GM12878 (cell line): Measurements from ENCODE around the gene XRN2. TPM values are rescaled to one million over a fixed set of nuclear protein-coding genes. Genes with fewer than 3 reads are reported as not detected.

Source experiments
- ATAC-seq: fragments of 200-7000 bp; cut with Tn5 transposase; 3 replicates; pipeline ENCODE4 v1.9.1; 2020; ENCODE audit warnings: mild to moderate bottlenecking, moderate library complexity
- BruUV-seq: library from RNA; stranded (reverse); fragments of 400-500 nt; replicated peaks from 2 replicates; lab custom pipeline; 2021; lab: Mats Ljungman, UMichigan
- CTCF ChIA-PET: fragments of 300-600 bp; sonication (Branson Sonifier 250); formaldehyde crosslinking; extraction: SDS; loops from one replicate; lab custom pipeline; 2021; ENCODE audit warnings: inconsistent platforms; lab: Yijun Ruan, JAX
- POLR2A ChIA-PET: fragments of 350-600 bp; formaldehyde crosslinking; extraction: SDS; loops from one replicate; lab custom pipeline; 2021; ENCODE audit warnings: inconsistent platforms; lab: Charles Lee
- RAD21 ChIA-PET: fragments of 300-600 bp; sonication (Branson Sonifier 250); formaldehyde crosslinking; loops from one replicate; lab custom pipeline; 2023; ENCODE audit warnings: antibody characterized with exemption; ENCODE audit not compliant: unreplicated experiment; lab: Charles Lee
- SMC1A ChIA-PET: fragments of 300-600 bp; sonication (Branson Sonifier 250); formaldehyde crosslinking; loops from one replicate; lab custom pipeline; 2023; ENCODE audit not compliant: unreplicated experiment, uncharacterized antibody; lab: Charles Lee
- DNase-seq: peaks from one replicate; pipeline ENCODE4 v3.0.0-alpha.2; 2011; ENCODE audit warnings: low read depth, low spot score
- FAIRE-seq: peaks from 3 replicates; lab custom pipeline; 2011; peaks lifted over from hg19 to GRCh38; lab: Jason Lieb, UNC
- H2AFZ ChIP-seq: 2 replicates; pipeline ENCODE4 v1.6.0; 2011; ENCODE audit warnings: low read depth, low read length, control low read depth; ENCODE audit not compliant: control insufficient read depth
- H3K27ac ChIP-seq: 2 replicates; pipeline ENCODE4 v1.5.1; 2011; ENCODE audit warnings: control low read depth; ENCODE audit not compliant: control insufficient read depth, insufficient read depth
- H3K27me3 ChIP-seq, 2 experiments: replicated peaks in 1 of 2; 2 replicates each; pipeline versions ENCODE4 v1.6.0 to v1.6.1; 2011; ENCODE audit warnings: low read length in 1 of 2; ENCODE audit not compliant: control insufficient read depth in 2 of 2, insufficient read depth in 2 of 2
- H3K36me3 ChIP-seq, 2 experiments: 2 replicates each; pipeline ENCODE4 v1.5.1; 2011; ENCODE audit warnings: low read length in 1 of 2; ENCODE audit not compliant: control insufficient read depth in 2 of 2, insufficient read depth in 2 of 2
- H3K4me1 ChIP-seq: 2 replicates; pipeline ENCODE4 v1.6.1; 2011; ENCODE audit warnings: mild to moderate bottlenecking, low read length, moderate library complexity, mixed read lengths; ENCODE audit not compliant: control insufficient read depth, insufficient read depth
- H3K4me2 ChIP-seq: 2 replicates; pipeline ENCODE4 v1.6.0; 2011; ENCODE audit warnings: control low read depth; ENCODE audit not compliant: control insufficient read depth, insufficient read depth
- H3K4me3 ChIP-seq: fragments of 200-600 bp; sonication (generic); 2 replicates; pipeline ENCODE4 v1.5.1; 2016
- H3K79me2 ChIP-seq: 2 replicates; pipeline ENCODE4 v1.6.0; 2011; ENCODE audit warnings: low read length; ENCODE audit not compliant: control insufficient read depth, insufficient read depth
- H3K9ac ChIP-seq: 2 replicates; pipeline ENCODE4 v1.8.0; 2011; ENCODE audit warnings: low read length, control low read depth, mixed read lengths; ENCODE audit not compliant: control insufficient read depth, insufficient read depth
- H3K9me3 ChIP-seq: replicated peaks from 3 replicates; pipeline ENCODE4 v1.5.1; 2011; ENCODE audit warnings: mild to moderate bottlenecking, low read length; ENCODE audit not compliant: control insufficient read depth, insufficient read depth
- H4K20me1 ChIP-seq: 2 replicates; pipeline ENCODE4 v1.6.0; 2011; ENCODE audit not compliant: control insufficient read depth, insufficient read depth
- CBX3 ChIP-seq: fragments of 200-600 bp; sonication (generic); IDR thresholded peaks from 2 replicates; pipeline ENCODE4 v1.6.1; 2016; ENCODE audit warnings: low read depth, borderline replicate concordance
- HDAC2 ChIP-seq: fragments of 200-600 bp; sonication (generic); IDR thresholded peaks from 2 replicates; pipeline ENCODE4 v1.6.1; 2017
- HDAC6 ChIP-seq: fragments of 200-600 bp; sonication (generic); IDR thresholded peaks from one replicate; pipeline ENCODE4 v1.8.0; 2017; ENCODE audit warnings: antibody characterized with exemption; ENCODE audit not compliant: unreplicated experiment
- HDGF ChIP-seq: fragments of 450-650 bp; IDR thresholded peaks from 2 replicates; pipeline ENCODE4 v1.6.1; 2016; ENCODE audit warnings: antibody characterized with exemption
- IKZF1 ChIP-seq: fragments of 450-650 bp; conservative IDR thresholded peaks from 2 replicates; pipeline ENCODE4 v1.6.1; 2017; ENCODE audit warnings: antibody characterized with exemption, mild to moderate bottlenecking
- IKZF2 ChIP-seq, 2 experiments: fragments of 450-650 bp; IDR thresholded peaks; 2 replicates each; pipeline ENCODE4 v1.6.1; 2017; ENCODE audit warnings: mild to moderate bottlenecking in 2 of 2, moderate library complexity in 2 of 2
- IRF4 ChIP-seq: IDR thresholded peaks from 2 replicates; pipeline ENCODE4 v1.6.1; 2011; ENCODE audit warnings: low read depth, low read length
- NBN ChIP-seq: fragments of 450-650 bp; IDR thresholded peaks from 2 replicates; pipeline ENCODE4 v1.6.1; 2016
- NR2C2 ChIP-seq: IDR thresholded peaks from 2 replicates; pipeline ENCODE4 v1.6.1; 2011; ENCODE audit warnings: borderline replicate concordance, low read depth; ENCODE audit not compliant: control insufficient read depth, insufficient read length
- SPI1 ChIP-seq: IDR thresholded peaks from 2 replicates; pipeline ENCODE4 v1.6.1; 2011; ENCODE audit warnings: low read depth, mild to moderate bottlenecking, low read length, moderate library complexity, borderline replicate concordance; ENCODE audit not compliant: insufficient read depth
- SREBF1 ChIP-seq: IDR thresholded peaks from 2 replicates; pipeline ENCODE4 v1.6.1; 2012; ENCODE audit warnings: mild to moderate bottlenecking, low read length
- ZBTB40 ChIP-seq: fragments of 450-650 bp; IDR thresholded peaks from 2 replicates; pipeline ENCODE4 v1.6.1; 2016; ENCODE audit warnings: mild to moderate bottlenecking, moderate library complexity, borderline replicate concordance
- ZNF622 ChIP-seq: fragments of 450-650 bp; IDR thresholded peaks from 2 replicates; pipeline ENCODE4 v1.6.1; 2017; ENCODE audit warnings: mild to moderate bottlenecking, inconsistent platforms
- ZZZ3 ChIP-seq: IDR thresholded peaks from 2 replicates; pipeline ENCODE4 v1.6.1; 2011; ENCODE audit warnings: low read depth; ENCODE audit not compliant: control insufficient read depth, insufficient read length
- WGBS: methylation state at CpG from one replicate; pipeline ENCODE4 v1.1.6; 2016; ENCODE audit warnings: low lambda C conversion rate; ENCODE audit not compliant: insufficient replicate concordance, insufficient coverage; ENCODE audit errors: missing lambda C conversion rate; 5-methylcytosine and 5-hydroxymethylcytosine counted together
- in situ Hi-C: fragments of 300-500 bp; cut with MboI; formaldehyde crosslinking; loops from 9 replicates; pipeline ENCODE4 v1.14.3; 2018; ENCODE audit warnings: mixed read lengths
- intact Hi-C: fragments of 100-400 bp; cut with micrococcal nuclease; formaldehyde crosslinking; loops from one replicate; pipeline ENCODE4 v1.14.2; 2022; ENCODE audit not compliant: unreplicated experiment
- polyA plus RNA-seq, 11 experiments: library from polyadenylated mRNA; depleted of rRNA in 4 of 11; unstranded in 6 of 11; stranded (reverse) in 5 of 11; fragments of >200 nt; fragmentation: Nextera tagmentation in 4 of 11; fragmentation: Illumina TruSeq in 1 of 11; extraction: Ambion mirVana in 4 of 11; extraction: Trizol in 1 of 11; gene quantifications; 1 replicate in 1 of 11; 2 replicates in 10 of 11; pipeline versions ENCODE4 v1.2.1 to v1.2.3, GENCODE V29; 2011 to 2016; ENCODE audit warnings: inconsistent platforms in 2 of 11, missing spikeins in 2 of 11, low read depth in 1 of 11
- total RNA-seq, 4 experiments: library from RNA; depleted of rRNA in 3 of 4; stranded (reverse); fragments of >200 nt in 3 of 4; fragmentation: Illumina TruSeq in 1 of 4; extraction: Trizol in 1 of 4; gene quantifications; 2 replicates each; pipeline versions ENCODE4 v1.2.1 to v1.2.3, GENCODE V29; 2013 to 2021

The XRN2 gene
- total and polyA plus RNA-seq, 10 of the 15 experiments (the other 5 are each of a cell fraction or from before 2014, with no cell fraction given), result 59.7 to 97.8 (median 75.6) TPM

GRCh38 chr20:21270806-21271205 is 32.3 kb upstream of the XRN2 start:
- Histone ChIP-seq H3K27ac (no peak overlapping the region), H3K79me2 (no peaks in the 10 kb centered on the region), H3K9me3 (peaks cover 4% of the 10 kb centered on the region; the same call in 1 of the 3 replicates), H2AFZ (no peak overlapping the region), H4K20me1 (no peaks in the 10 kb centered on the region), H3K4me1 (peaks cover 30% of the 10 kb centered on the region), H3K27me3 (no peaks in the 10 kb centered on the region; a peak in 1 of 4 replicates), H3K9ac (no peak overlapping the region), H3K4me3 (no peak overlapping the region), H3K4me2 (no peak overlapping the region), H3K36me3 (no peaks in the 10 kb centered on the region)
- ChIA-PET SMC1A (interaction anchor here (0.6 kb wide), 1 partner anchor 13 kb away, joined by 3 read pairs; no protein-coding TSS in a partner anchor), POLR2A (no interaction called here), CTCF (interaction anchor here (1.9 kb wide), 1 partner anchor 35 kb away, joined by 6 read pairs; no protein-coding TSS in a partner anchor), RAD21 (no interaction called here)
- ATAC-seq (no peak), FAIRE-seq (no peak), DNase-seq (no peak)
- intact Hi-C loops, result no loop called here
- TF ChIP-seq CBX3 (no peak), IKZF1 (no peak), IKZF2 (IDR thresholded peaks at IDR 0.05) (no peak), ZNF622 (no peak), ZZZ3 (no peak), SREBF1 (no peak), HDGF (no peak)
- BruUV-seq, result no TSS peak
- in situ Hi-C loops, result no loop called here
- WGBS, result 83% methylated on average over 8 of the region's 8 CpGs

DNA sequence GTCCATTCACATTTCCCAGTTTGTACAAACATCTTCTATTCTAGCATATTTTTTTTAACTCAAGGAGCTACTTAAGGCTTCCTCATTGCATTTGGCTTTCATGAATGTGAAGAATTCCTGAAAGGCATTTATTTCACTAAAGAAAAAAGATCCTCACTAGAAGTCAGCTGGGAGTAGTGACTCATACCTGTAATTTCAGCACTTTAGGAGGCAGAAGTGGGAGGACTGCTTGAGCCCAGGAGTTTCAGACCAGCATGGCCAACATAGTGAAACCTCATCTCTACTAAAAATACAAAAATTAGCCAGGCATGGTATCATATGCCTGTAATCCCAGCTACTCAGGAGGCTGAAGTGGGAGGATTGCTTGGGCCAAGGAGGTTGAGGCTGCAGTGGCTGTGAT is 30.9 kb upstream of the XRN2 start:
- intact Hi-C loops (no loop called here), in situ Hi-C loops (no loop called here)
- Histone ChIP-seq H3K9me3 (peaks cover 3% of the 10 kb centered on the region; the same call in 1 of the 3 replicates), H3K79me2 (no peaks in the 10 kb centered on the region), H3K4me3 (0 out of 2 replicates have a peak overlapping the region, but pooled peaks have one; percentile 3), H2AFZ (no peak overlapping the region), H4K20me1 (no peaks in the 10 kb centered on the region), H3K9ac (no peak overlapping the region), H3K36me3 (no peaks in the 10 kb centered on the region), H3K4me1 (peaks cover 27% of the 10 kb centered on the region), H3K4me2 (peak overlapping the region; percentile 76), H3K27me3 (no peaks in the 10 kb centered on the region), H3K27ac (no peak overlapping the region)
- ChIA-PET POLR2A (no interaction called here), SMC1A (no interaction called here), CTCF (interaction anchor here (0.7 to 1.3 kb wide), 3 partner anchors 36 to 224 kb away, joined by 3 to 4 read pairs (median 3); no protein-coding TSS in a partner anchor), RAD21 (no interaction called here)
- FAIRE-seq, result no peak
- DNase-seq, result no peak
- no peak; the same call in 2 of the 3 replicates for ATAC-seq
- no TSS peak for BruUV-seq
- TF ChIP-seq HDAC6 (no peak), CBX3 (no peak), IRF4 (peak; percentile 58; the same call in 1 of the 2 replicates), NR2C2 (no peak), NBN (no peak), SPI1 (peak; percentile 48), ZBTB40 (no peak), HDAC2 (no peak)
